GM19372 (cell line): ENCODE results near the gene CALCA.
"Not testable (repeated sequence)": the region's sequence is repeated elsewhere in the genome, so short reads cannot be mapped to it uniquely, and the experiment has no call there.

ENCODE experiments used
- ATAC-seq: cut with Tn5 transposase; IDR thresholded peaks from one replicate; pipeline ENCODE4 v1.9.1; 2021; ENCODE audit warnings: mild to moderate bottlenecking, low read depth, moderate library complexity; ENCODE audit not compliant: unreplicated experiment

CALCA gene

GRCh38 chr11:14971865-14972580 lies at the start of gene CALCA:
TSS of gene CALCA (minus strand) at chr11:14972351. CDS start at chr11:14971192, 1,159 bp downstream.
- no peak for ATAC-seq

- no peak for ATAC-seq
Measured at GRCh38 chr11:15016200-15016599, 44.0 kb upstream of the CALCA start.

- no peak for ATAC-seq
Measured at GRCh38 chr11:15011776-15012345, 39.7 kb upstream of the CALCA start.

- no peak for ATAC-seq
Measured at GRCh38 chr11:15010865-15011264, 38.7 kb upstream of the CALCA start.

GRCh38 chr11:15006139-15006759 lies 34.1 kb upstream of the CALCA start:
- ATAC-seq, result peak; percentile 75

- not testable (repeated sequence) for ATAC-seq
Measured at GRCh38 chr11:14988133-14988532, 16.0 kb upstream of the CALCA start.

- no peak for ATAC-seq
Measured at GRCh38 chr11:14981507-14981906, 9.4 kb upstream of the CALCA start.

GRCh38 chr11:14980854-14981253 lies 8.7 kb upstream of the CALCA start:
- no peak for ATAC-seq

GRCh38 chr11:14977101-14977880 lies 5.1 kb upstream of the CALCA start:
- no peak for ATAC-seq

GRCh38 chr11:14975252-14975587 lies 3.1 kb upstream of the CALCA start:
- no peak for ATAC-seq

GRCh38 chr11:14974515-14975251 lies 2.5 kb upstream of the CALCA start:
- no peak for ATAC-seq

- ATAC-seq, result peak; percentile 47
Measured at GRCh38 chr11:14973621-14974514, 1.7 kb upstream of the CALCA start.

- ATAC-seq, result peak; percentile 4
Measured at GRCh38 chr11:14972581-14973495, 687 bp upstream of the CALCA start.

GRCh38 chr11:14969901-14970323 lies 2.2 kb downstream of the CALCA start:
- ATAC-seq, result peak; percentile 56

GRCh38 chr11:14967581-14968243 lies 4.4 kb downstream of the CALCA start:
- no peak for ATAC-seq

- ATAC-seq, result no peak
Measured at GRCh38 chr11:14956111-14956510, 16.0 kb downstream of the CALCA start.

GRCh38 chr11:14954581-14954980 lies 17.6 kb downstream of the CALCA start:
- ATAC-seq, result no peak

- no peak for ATAC-seq
Measured at GRCh38 chr11:14953904-14954303, 18.2 kb downstream of the CALCA start.
